GM18907 (cell line): ENCODE results near the gene ZNF619.
"Not testable (repeated sequence)": the region's sequence is repeated elsewhere in the genome, so short reads cannot be mapped to it uniquely, and the experiment has no call there.

Source experiments
- ATAC-seq: cut with Tn5 transposase; IDR thresholded peaks from one replicate; pipeline ENCODE4 v1.9.1; 2021; ENCODE audit warnings: mild to moderate bottlenecking, moderate library complexity; ENCODE audit not compliant: unreplicated experiment

The ZNF619 gene

DNA sequence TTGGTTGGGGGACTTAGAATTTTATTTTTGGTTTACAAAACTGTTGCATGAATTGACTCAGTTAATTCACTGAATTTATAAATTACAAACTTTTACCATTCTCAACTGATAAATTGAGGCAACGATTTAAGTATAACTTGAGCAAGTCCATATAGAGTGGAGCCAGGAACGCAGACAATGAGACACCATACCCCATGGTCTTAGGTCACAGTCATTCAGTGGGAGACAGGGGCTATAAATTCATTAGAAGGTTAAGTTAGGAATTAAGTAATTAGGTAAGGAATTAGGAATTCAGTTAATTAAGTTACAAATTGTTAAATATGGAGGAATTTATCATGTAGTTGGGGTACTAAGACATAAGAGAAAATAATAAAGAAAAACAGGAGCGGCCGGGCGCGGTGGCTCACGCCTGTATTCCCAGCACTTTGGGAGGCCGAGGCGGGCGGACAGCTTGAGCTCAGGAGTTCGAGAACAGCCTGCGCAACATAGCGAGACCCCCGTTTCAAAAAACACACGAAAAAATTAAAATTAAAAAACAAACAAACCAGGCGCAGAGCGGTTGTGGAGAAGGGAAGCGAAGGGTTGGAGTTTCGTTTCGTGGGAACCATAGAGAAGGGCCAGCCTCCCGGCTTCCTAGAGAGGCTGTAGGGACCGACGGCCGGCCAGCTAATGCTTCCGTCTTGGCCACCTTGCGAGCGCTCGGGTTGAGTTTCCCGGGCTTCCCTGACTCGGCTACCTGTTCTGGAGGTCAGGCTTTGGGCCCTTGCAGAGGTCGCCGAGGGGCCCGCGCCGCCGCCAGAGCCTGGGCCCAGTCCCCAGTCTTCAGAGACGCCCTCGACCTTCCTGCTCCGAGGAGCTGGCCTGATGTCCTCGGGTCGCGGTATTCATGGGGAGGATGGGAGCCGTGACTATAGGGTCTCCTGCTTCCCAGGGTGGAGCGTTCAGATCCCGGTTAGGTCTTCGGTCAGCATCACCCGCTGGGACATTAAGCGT is at the start of gene ZNF619:
Gene ZNF619, plus strand, starts transcription at position 645 of the 993 bp plus-strand sequence. CDS start 858 bp downstream, outside the sequence.
- ATAC-seq = peak; percentile 89

DNA sequence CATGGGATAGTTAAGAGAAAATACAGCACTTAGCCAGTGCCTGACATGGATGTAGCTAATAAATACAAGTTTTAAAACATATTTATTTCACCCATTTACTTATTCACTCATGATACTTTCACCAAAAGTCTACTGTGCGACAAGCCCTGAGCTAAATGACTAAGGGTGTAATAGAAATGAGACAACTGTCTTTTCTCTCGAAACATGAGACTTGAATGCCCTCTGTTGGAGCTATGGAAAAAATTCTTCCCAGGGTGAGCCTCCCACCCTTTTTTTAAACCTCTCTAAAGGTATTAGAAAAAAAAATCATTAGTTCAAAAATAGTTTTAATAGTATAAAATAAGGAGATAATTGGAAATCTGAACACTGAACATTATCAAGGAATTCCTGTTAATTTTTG is 44.1 kb upstream of the ZNF619 start:
- ATAC-seq = no peak

- no peak for ATAC-seq
Observed at GRCh38 chr3:40437889-40438288, 39.0 kb upstream of the ZNF619 start.

GRCh38 chr3:40445062-40445461 is 31.9 kb upstream of the ZNF619 start:
- no peak for ATAC-seq

DNA sequence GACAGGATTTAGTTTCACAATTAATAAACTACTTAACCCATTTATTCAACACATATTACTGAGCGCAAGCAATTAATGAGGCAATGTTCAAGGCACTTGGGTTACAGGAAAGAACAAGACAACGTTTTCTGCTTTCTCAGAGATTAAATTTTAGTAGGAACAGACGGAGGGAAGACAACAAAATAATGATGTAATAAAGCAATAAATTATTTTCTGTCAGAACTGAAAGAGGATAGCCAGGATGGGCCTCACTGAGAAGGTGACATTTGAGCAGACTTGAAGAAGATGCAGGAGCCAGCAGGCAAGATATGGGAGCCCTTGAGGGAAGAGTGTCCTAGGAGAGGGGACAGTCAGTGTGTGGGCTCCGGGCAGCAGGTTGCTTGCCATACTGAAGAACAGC is 31.0 kb upstream of the ZNF619 start:
- no peak for ATAC-seq

DNA sequence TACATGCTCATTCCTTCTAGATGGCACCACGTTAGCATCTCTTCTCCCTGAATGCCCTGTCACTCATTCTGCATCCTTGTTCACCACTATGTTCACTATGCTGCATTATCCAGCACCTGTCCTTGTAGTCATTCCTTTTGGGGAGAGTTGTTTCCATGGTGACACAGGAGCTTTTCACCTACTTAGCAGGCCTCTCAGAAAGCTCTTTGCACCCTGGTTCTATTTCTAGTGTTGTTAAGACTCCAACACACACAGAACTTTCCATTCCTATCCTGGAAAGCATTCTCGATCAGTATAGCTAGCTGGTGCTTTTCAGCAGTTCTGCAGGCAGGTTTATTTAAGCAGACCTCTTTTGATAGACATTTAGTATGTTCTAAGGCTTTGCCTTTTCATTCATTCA is 26.5 kb upstream of the ZNF619 start:
- ATAC-seq = no peak

- no peak for ATAC-seq
Observed at GRCh38 chr3:40451551-40451950, 25.4 kb upstream of the ZNF619 start.

GRCh38 chr3:40452057-40452456 is 24.9 kb upstream of the ZNF619 start:
- ATAC-seq = no peak

DNA sequence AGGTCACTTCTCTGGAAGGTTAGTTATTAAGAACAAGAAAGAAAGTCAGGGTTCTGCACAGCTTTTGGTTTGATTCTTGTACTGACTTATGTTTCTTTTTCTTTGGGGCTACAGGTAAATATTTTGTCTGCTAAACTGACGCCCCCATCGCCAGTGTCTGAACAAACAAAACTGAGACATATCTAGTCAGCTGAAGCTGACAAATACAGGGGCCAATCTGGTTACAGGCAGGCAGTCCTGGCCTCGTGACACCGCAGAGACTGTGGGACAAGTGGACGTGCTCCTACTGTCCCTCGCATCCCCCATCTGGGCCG is 24.4 kb upstream of the ZNF619 start:
- ATAC-seq = no peak

DNA sequence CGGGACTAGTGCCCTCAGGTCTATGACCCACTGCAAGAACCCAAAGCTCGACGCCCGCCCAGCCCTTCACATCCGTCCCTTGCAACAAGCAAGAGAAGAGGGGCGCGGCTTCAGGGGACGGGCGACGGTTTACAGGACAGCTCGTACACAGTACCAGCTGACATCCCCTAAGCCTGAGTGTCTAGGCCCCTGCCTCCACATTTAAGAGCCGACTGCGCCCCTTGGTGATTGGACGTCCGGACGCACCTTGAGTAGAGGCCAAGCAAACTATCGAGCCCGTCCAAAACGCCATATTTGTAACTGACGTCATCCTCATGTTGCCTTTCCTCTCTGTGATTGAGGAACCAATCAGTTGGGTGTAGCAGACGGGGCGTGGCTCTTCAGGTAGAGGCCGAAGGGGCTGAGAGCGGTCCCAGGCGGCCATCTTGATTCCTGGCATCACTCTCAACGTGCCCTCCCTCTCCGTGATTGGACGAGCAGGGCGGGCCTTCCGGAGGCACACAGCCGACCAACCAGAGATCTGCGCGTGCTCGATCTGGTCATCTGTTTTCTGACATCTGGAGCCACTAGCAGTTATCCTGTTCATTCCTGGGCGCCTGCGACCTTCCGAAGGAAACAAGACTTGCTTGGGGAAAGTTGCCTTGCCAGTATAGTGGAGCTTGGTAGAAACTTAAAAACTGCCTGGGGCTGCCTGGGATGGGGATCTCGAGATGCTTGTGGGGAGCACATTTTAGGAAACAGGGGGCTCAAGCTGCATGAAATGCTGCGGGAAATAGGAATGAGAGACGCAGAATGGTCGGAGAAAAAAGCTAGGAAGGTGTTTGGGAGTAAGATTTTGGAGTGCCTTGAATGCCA is 23.8 kb upstream of the ZNF619 start:
- peak; percentile 95 for ATAC-seq

- no peak for ATAC-seq
Observed at GRCh38 chr3:40453933-40454332, 23.0 kb upstream of the ZNF619 start.

DNA sequence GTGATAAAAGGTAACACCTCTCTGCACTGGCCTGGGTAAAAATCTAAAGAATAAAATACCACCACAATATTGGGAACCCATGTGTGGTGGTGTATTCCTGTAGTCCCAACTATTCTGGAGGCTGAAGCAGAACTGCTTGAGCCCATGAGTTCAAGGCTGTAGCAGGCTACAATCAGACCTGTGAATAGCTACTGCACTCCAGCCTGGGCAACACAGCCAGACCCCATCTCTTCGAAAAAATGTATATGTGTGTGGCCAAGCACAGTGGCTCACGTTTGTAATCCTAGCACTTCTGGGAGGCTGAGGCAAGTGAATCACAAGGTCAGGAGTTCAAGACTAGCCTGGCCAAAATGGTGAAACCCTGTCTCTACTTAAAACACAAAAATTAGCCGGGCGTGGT is 21.6 kb upstream of the ZNF619 start:
- no peak for ATAC-seq

GRCh38 chr3:40456279-40456939 is 20.5 kb upstream of the ZNF619 start:
- no peak for ATAC-seq

GRCh38 chr3:40456940-40457823 is 19.7 kb upstream of the ZNF619 start, which contains the start of gene RPL14:
TSS of gene RPL14 (plus strand) at chr3:40457339. CDS start at chr3:40457472, 133 bp downstream.
- ATAC-seq = peak; percentile 79

DNA sequence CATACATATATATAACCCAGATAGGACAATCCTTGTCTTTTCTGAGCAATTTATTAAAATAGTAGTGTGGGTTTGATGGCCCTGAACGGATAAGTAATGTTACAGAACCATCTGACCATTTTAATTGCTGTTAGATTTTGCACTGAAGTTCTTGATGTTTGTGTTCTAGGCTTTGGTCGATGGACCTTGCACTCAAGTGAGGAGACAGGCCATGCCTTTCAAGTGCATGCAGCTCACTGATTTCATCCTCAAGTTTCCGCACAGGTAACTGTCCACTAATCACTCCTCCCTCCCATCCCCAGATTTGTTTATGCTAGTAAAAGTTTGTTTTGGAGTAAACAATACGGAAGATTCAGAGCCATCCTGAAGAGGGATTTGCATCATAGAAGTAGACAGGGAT is 18.4 kb upstream of the ZNF619 start:
- ATAC-seq = no peak

GRCh38 chr3:40460481-40460880 is 16.4 kb upstream of the ZNF619 start:
- not testable (repeated sequence) for ATAC-seq

- ATAC-seq = no peak
Observed at GRCh38 chr3:40461161-40461560, 15.8 kb upstream of the ZNF619 start.

- not testable (repeated sequence) for ATAC-seq
Observed at GRCh38 chr3:40462838-40463237, 14.1 kb upstream of the ZNF619 start.

GRCh38 chr3:40463579-40463978 is 13.3 kb upstream of the ZNF619 start:
- no peak for ATAC-seq
